ENCODE data around the gene ANK2.

GRCh38 chr4:113332701-113333100, 283.2 kb downstream of the ANK2 start:
- no peak for TF ChIP-seq CTCF (IDR thresholded peaks at IDR 0.05 in 8 of 11, conservative IDR thresholded peaks at IDR 0.05 in 3 of 11)
- TF ChIP-seq POLR2AphosphoS5 (IDR thresholded peaks at IDR 0.05), result no peak
